HepG2 (cell line): ENCODE measurements around the gene SH2B2. TPM values are rescaled to one million over a fixed set of nuclear protein-coding genes. Genes with fewer than 3 reads are reported as not detected.
A peak's percentile ranks its signal among the peaks of the same experiment; 100 is the strongest.

Experiments used
- ATAC-seq: fragments of 200-7000 bp; cut with Tn5 transposase; 3 replicates; pipeline ENCODE4 v1.9.1; 2020; ENCODE audit warnings: mild to moderate bottlenecking, moderate library complexity
- BruUV-seq: library from RNA; stranded (reverse); fragments of 400-500 nt; replicated peaks from 2 replicates; lab custom pipeline; 2021; lab: Mats Ljungman, UMichigan
- CTCF ChIA-PET: fragments of 300-600 bp; formaldehyde crosslinking; extraction: SDS; loops from one replicate; lab custom pipeline; 2021; ENCODE audit warnings: low total read pairs, inconsistent platforms, low intra/inter-chr PET ratio; lab: Yijun Ruan, JAX
- POLR2A ChIA-PET: fragments of 350-600 bp; sonication (Branson Sonifier 250); formaldehyde crosslinking; loops from one replicate; lab custom pipeline; 2020; ENCODE audit warnings: antibody characterized with exemption, inconsistent platforms; lab: Yijun Ruan, JAX
- DNase-seq: peaks from one replicate; pipeline ENCODE4 v3.0.0-alpha.2; 2015; ENCODE audit warnings: low spot score
- FAIRE-seq: peaks from 3 replicates; lab custom pipeline; 2011; peaks lifted over from hg19 to GRCh38; lab: Jason Lieb, UNC
- H2AFZ ChIP-seq: one replicate; pipeline ENCODE4 v1.6.1; 2011; ENCODE audit warnings: low read length, inconsistent platforms
- H3K27ac ChIP-seq: fragments of 300-600 bp; 3 replicates; pipeline ENCODE4 v1.8.0; 2011; ENCODE audit warnings: mixed run types, mild to moderate bottlenecking, mixed read lengths, low read length, inconsistent platforms; ENCODE audit not compliant: insufficient read depth; ENCODE audit errors: extremely low read length
- H3K27me3 ChIP-seq, 2 experiments: fragments of 200-600 bp in 1 of 2; 2 replicates in 1 of 2; 3 replicates in 1 of 2; pipeline versions ENCODE4 v1.6.0 to v1.8.0; 2011; ENCODE audit warnings: low read length in 2 of 2, mild to moderate bottlenecking in 2 of 2, moderate library complexity in 2 of 2, inconsistent platforms in 1 of 2; ENCODE audit not compliant: insufficient read depth in 2 of 2, control insufficient read depth in 1 of 2
- H3K36me3 ChIP-seq, 2 experiments: fragments of 200-600 bp in 1 of 2; replicated peaks in 1 of 2; 2 replicates in 1 of 2; 3 replicates in 1 of 2; pipeline versions ENCODE4 v1.5.1 to v1.8.0; 2011; ENCODE audit warnings: low read length in 2 of 2, inconsistent platforms in 1 of 2; ENCODE audit not compliant: insufficient read depth in 2 of 2, control insufficient read depth in 1 of 2
- H3K4me1 ChIP-seq: 2 replicates; pipeline ENCODE4 v1.5.1; 2012; ENCODE audit warnings: low read length, inconsistent platforms; ENCODE audit not compliant: insufficient read depth
- H3K4me2 ChIP-seq: 2 replicates; pipeline ENCODE4 v1.6.0; 2011; ENCODE audit warnings: low read depth, low read length, inconsistent platforms
- H3K4me3 ChIP-seq, 3 experiments: fragments of 200-600 bp in 1 of 3; sonication (generic), shearing (Covaris generic) in 1 of 3; replicated peaks in 1 of 3; 2 replicates each; pipeline ENCODE4 v1.5.1; 2011 to 2016; ENCODE audit warnings: low read length in 3 of 3, inconsistent platforms in 2 of 3, low read depth in 2 of 3, mild to moderate bottlenecking in 2 of 3, control low read depth in 1 of 3, mixed read lengths in 1 of 3; ENCODE audit not compliant: insufficient read depth in 1 of 3
- H3K79me2 ChIP-seq: one replicate; pipeline ENCODE4 v1.6.1; 2011; ENCODE audit warnings: low read length, inconsistent platforms; ENCODE audit not compliant: insufficient read depth
- H3K9ac ChIP-seq: 2 replicates; pipeline ENCODE4 v1.6.0; 2011; ENCODE audit warnings: mild to moderate bottlenecking, low read depth, low read length, inconsistent platforms; ENCODE audit not compliant: insufficient read depth
- H3K9me3 ChIP-seq: 2 replicates; pipeline ENCODE4 v1.5.1; 2012; ENCODE audit warnings: mild to moderate bottlenecking, low read length
- H4K20me1 ChIP-seq: 2 replicates; pipeline ENCODE4 v1.6.0; 2011; ENCODE audit warnings: inconsistent platforms, mild to moderate bottlenecking, low read length, moderate library complexity; ENCODE audit not compliant: insufficient read depth
- HNF4G ChIP-seq, 2 experiments: sonication (generic) in 1 of 2; formaldehyde crosslinking in 1 of 2; IDR thresholded peaks; 2 replicates each; pipeline versions ENCODE4 v1.4.0 to v1.6.1; 2011 to 2020; ENCODE audit warnings: borderline replicate concordance in 2 of 2, low read depth in 2 of 2, mild to moderate bottlenecking in 2 of 2, low read length in 1 of 2, missing genetic modification reagents in 1 of 2, moderate library complexity in 1 of 2
- MATR3 ChIP-seq: sonication (generic); formaldehyde crosslinking; IDR thresholded peaks from 2 replicates; pipeline ENCODE4 v1.4.0; 2020; ENCODE audit warnings: missing genetic modification reagents
- MED13 ChIP-seq: sonication (generic); formaldehyde crosslinking; IDR thresholded peaks from 2 replicates; pipeline ENCODE4 v1.5.0; 2020; ENCODE audit warnings: missing genetic modification reagents
- NFAT5 ChIP-seq: sonication (generic); formaldehyde crosslinking; IDR thresholded peaks from 2 replicates; pipeline ENCODE4 v1.4.0; 2020; ENCODE audit warnings: missing genetic modification reagents
- NFKB2 ChIP-seq: sonication (generic); formaldehyde crosslinking; IDR thresholded peaks from 2 replicates; pipeline ENCODE4 v1.4.0; 2020; ENCODE audit warnings: missing genetic modification reagents, borderline replicate concordance
- RBM39 ChIP-seq: fragments of 200-400 bp; formaldehyde crosslinking; IDR thresholded peaks from one replicate; pipeline ENCODE4 v1.6.1; 2018; ENCODE audit warnings: antibody characterized with exemption, mild to moderate bottlenecking, low read depth, low read length; ENCODE audit not compliant: poor library complexity, severe bottlenecking
- ZNF138 ChIP-seq: sonication (generic); formaldehyde crosslinking; IDR thresholded peaks from 2 replicates; pipeline ENCODE4 v1.5.0; 2020; ENCODE audit warnings: mild to moderate bottlenecking, low read depth, missing genetic modification reagents
- ZNF142 ChIP-seq: sonication (generic); formaldehyde crosslinking; IDR thresholded peaks from 2 replicates; pipeline ENCODE4 v1.4.0; 2020; ENCODE audit warnings: missing genetic modification reagents
- ZNF619 ChIP-seq: sonication (generic); formaldehyde crosslinking; IDR thresholded peaks from 2 replicates; pipeline ENCODE4 v1.4.0; 2020; ENCODE audit warnings: mild to moderate bottlenecking, missing genetic modification reagents
- WGBS: methylation state at CpG from one replicate; pipeline ENCODE4 v1.1.6; 2017; ENCODE audit warnings: low lambda C conversion rate; 5-methylcytosine and 5-hydroxymethylcytosine counted together
- in situ Hi-C: cut with HindIII; loops from 2 replicates; pipeline ENCODE4 v1.10.0; 2017; ENCODE audit warnings: low pct_unique_long_range_greater_than_20kb; ENCODE audit not compliant: extremely low pct_ligation_motif_present
- intact Hi-C: fragments of 100-400 bp; cut with micrococcal nuclease; formaldehyde crosslinking; loops from one replicate; pipeline ENCODE4 v1.10.0; 2022; ENCODE audit not compliant: unreplicated experiment
- polyA plus RNA-seq, 8 experiments: library from polyadenylated mRNA; depleted of rRNA in 3 of 8; stranded (reverse) in 7 of 8; unstranded in 1 of 8; fragments of >200 nt; fragmentation: Illumina TruSeq in 4 of 8; extraction: Trizol in 4 of 8; gene quantifications; 2 replicates each; pipeline versions ENCODE4 v1.2.1 to v1.2.3, GENCODE V29; 2011 to 2016; ENCODE audit warnings: low read depth in 4 of 8, missing spikeins in 1 of 8, mixed read lengths in 1 of 8; ENCODE audit not compliant: insufficient read depth in 1 of 8
- total RNA-seq, 5 experiments: library from RNA; depleted of rRNA; stranded (reverse); fragments of >200 nt; fragmentation: Illumina TruSeq; extraction: Trizol; gene quantifications; 2 replicates each; pipeline ENCODE4 v1.2.3, GENCODE V29; 2016; ENCODE audit warnings: low read depth in 1 of 5

SH2B2 gene
- total and polyA plus RNA-seq, 2 of the 13 experiments (the other 11 are each of a cell fraction or from before 2014, with no cell fraction given) = 0.46 to 1.3 TPM

- Histone ChIP-seq H3K9ac (peak overlapping the region; percentile 47), H3K9me3 (no peaks in the 10 kb centered on the region), H3K27me3 (no peaks in the 10 kb centered on the region), H2AFZ (no peak overlapping the region), H3K4me2 (peak overlapping the region; percentile 81), H3K36me3 (no peaks in the 10 kb centered on the region), H3K4me1 (peaks cover 45% of the 10 kb centered on the region), H4K20me1 (no peaks in the 10 kb centered on the region), H3K4me3 (peak overlapping the region; percentile 20 to 63 (median 37); a peak in 5 of 6 replicates), H3K79me2 (no peaks in the 10 kb centered on the region), H3K27ac (peak overlapping the region; percentile 58)
- peak; percentile 96 for DNase-seq
- intact Hi-C loops (loop anchor here (2.0 to 5.0 kb wide), 2 partner anchors 21 to 582 kb away; no protein-coding TSS in a partner anchor), in situ Hi-C loops (loop anchor here (5.0 to 25.0 kb wide), 2 partner anchors 587 to 737 kb away; no protein-coding TSS in a partner anchor)
- peak; percentile 98 for FAIRE-seq
- peak; percentile 92 for ATAC-seq
- CTCF ChIA-PET = no interaction called here
- POLR2A ChIA-PET = interaction anchor here (0.7 to 1.3 kb wide), 6 partner anchors 9 to 249 kb away, joined by 3 to 4 read pairs (median 4); partner anchors contain the start of genes PRKRIP1 and SH2B2
- WGBS = 48% methylated on average over 18 of the region's 23 CpGs
- no TSS peak for BruUV-seq
- TF ChIP-seq NFKB2 (CRISPR knock-in tag) (no peak), MATR3 (CRISPR knock-in tag) (no peak), RBM39 (no peak), NFAT5 (CRISPR knock-in tag) (no peak), ZNF142 (CRISPR knock-in tag) (no peak), ZNF619 (no peak), MED13 (CRISPR knock-in tag) (no peak), ZNF138 (CRISPR knock-in tag) (no peak), HNF4G (IDR thresholded peaks at IDR 0.05; ENCODE audit: borderline replicate concordance, low read depth, low read length) (peak; percentile 43; the same call in 1 of the 2 replicates), HNF4G (CRISPR knock-in tag; IDR thresholded peaks at IDR 0.05; ENCODE audit: borderline replicate concordance, low read depth) (peak; percentile 68; the same call in 1 of the 2 replicates)
Observed at GRCh38 chr7:102273749-102274712, 12.6 kb upstream of the SH2B2 start.
